H1 (cell line): ENCODE measurements around the gene ARHGEF7. TPM values are rescaled to one million over a fixed set of nuclear protein-coding genes. Genes with fewer than 3 reads are reported as not detected.

Experiments used
- CTCF ChIA-PET: fragments of 300-600 bp; sonication (Branson Sonifier 250); formaldehyde crosslinking; loops from one replicate; lab custom pipeline; 2021; ENCODE audit not compliant: partially characterized antibody; lab: Charles Lee
- POLR2A ChIA-PET: fragments of 300-600 bp; sonication (Branson Sonifier 250); formaldehyde crosslinking; loops from one replicate; lab custom pipeline; 2021; ENCODE audit warnings: inconsistent platforms; ENCODE audit not compliant: partially characterized antibody; lab: Charles Lee
- DNase-seq, 2 experiments: peaks; one replicate each; pipeline versions ENCODE4 v3.0.0 to v3.0.0-alpha.2; 2010 to 2022; ENCODE audit warnings: low spot score in 2 of 2, low read depth in 1 of 2, mixed read lengths in 1 of 2
- FAIRE-seq: peaks from 2 replicates; lab custom pipeline; 2011; peaks lifted over from hg19 to GRCh38; lab: Jason Lieb, UNC
- H2AFZ ChIP-seq: 2 replicates; pipeline ENCODE4 v1.8.1; 2012; ENCODE audit warnings: low read length, inconsistent platforms
- H2AK5ac ChIP-seq: 2 replicates; pipeline ENCODE4 v1.6.1; 2013; ENCODE audit warnings: low read depth, low read length
- H2BK120ac ChIP-seq: replicated peaks from 2 replicates; pipeline ENCODE3; 2013; ENCODE audit warnings: low read depth, low read length, inconsistent platforms
- H2BK12ac ChIP-seq: 2 replicates; pipeline ENCODE4 v1.6.1; 2013; ENCODE audit warnings: low read depth, low read length
- H2BK15ac ChIP-seq: 2 replicates; pipeline ENCODE4 v1.6.1; 2013; ENCODE audit warnings: low read length
- H2BK20ac ChIP-seq: 2 replicates; pipeline ENCODE4 v1.6.1; 2013; ENCODE audit warnings: low read length
- H2BK5ac ChIP-seq: 2 replicates; pipeline ENCODE4 v1.6.1; 2013; ENCODE audit warnings: low read depth, low read length
- H3K14ac ChIP-seq: 2 replicates; pipeline ENCODE4 v1.6.1; 2013; ENCODE audit warnings: inconsistent platforms; ENCODE audit not compliant: insufficient read length
- H3K18ac ChIP-seq: 2 replicates; pipeline ENCODE4 v1.6.1; 2013; ENCODE audit warnings: low read length; ENCODE audit errors: extremely low read depth
- H3K23ac ChIP-seq: 2 replicates; pipeline ENCODE4 v1.6.1; 2013; ENCODE audit warnings: inconsistent platforms; ENCODE audit not compliant: insufficient read length
- H3K23me2 ChIP-seq: 2 replicates; pipeline ENCODE4 v1.6.1; 2013; ENCODE audit warnings: low read depth, low read length
- H3K27ac ChIP-seq: 2 replicates; pipeline ENCODE4 v1.6.1; 2011; ENCODE audit warnings: low read depth, low read length, inconsistent platforms
- H3K27me3 ChIP-seq, 4 experiments: replicated peaks in 1 of 4; 1 replicate in 1 of 4; 2 replicates in 3 of 4; pipeline versions ENCODE4 v1.6.1 to v1.8.1; 2011 to 2013; ENCODE audit warnings: low read length in 3 of 4, mild to moderate bottlenecking in 3 of 4, inconsistent platforms in 2 of 4, mixed read lengths in 2 of 4, moderate library complexity in 1 of 4; ENCODE audit not compliant: control insufficient read depth in 3 of 4, insufficient read depth in 3 of 4; ENCODE audit errors: extremely low read depth in 1 of 4
- H3K36me3 ChIP-seq, 4 experiments: 2 replicates each; pipeline versions ENCODE4 v1.6.1 to v1.8.1; 2011 to 2013; ENCODE audit warnings: mild to moderate bottlenecking in 4 of 4, low read length in 3 of 4, moderate library complexity in 2 of 4, control low read depth in 1 of 4, inconsistent platforms in 1 of 4; ENCODE audit not compliant: insufficient read depth in 4 of 4, control insufficient read depth in 2 of 4
- H3K4ac ChIP-seq: replicated peaks from 2 replicates; pipeline ENCODE3; 2013; ENCODE audit warnings: low read length, low read depth, mixed read lengths, inconsistent platforms; ENCODE audit not compliant: insufficient read length
- H3K4me1 ChIP-seq, 4 experiments: replicated peaks in 1 of 4; 1 replicate in 1 of 4; 2 replicates in 3 of 4; pipeline versions ENCODE4 v1.6.1 to v1.8.1; 2011 to 2013; ENCODE audit warnings: low read length in 3 of 4, inconsistent platforms in 2 of 4, mixed read lengths in 1 of 4; ENCODE audit not compliant: insufficient read depth in 4 of 4, control insufficient read depth in 3 of 4
- H3K4me2 ChIP-seq, 2 experiments: 2 replicates each; pipeline versions ENCODE4 v1.6.1 to v1.8.1; 2011 to 2013; ENCODE audit warnings: low read depth in 2 of 2, low read length in 2 of 2, control low read depth in 1 of 2, inconsistent platforms in 1 of 2, mild to moderate bottlenecking in 1 of 2; ENCODE audit not compliant: insufficient read depth in 1 of 2
- H3K4me3 ChIP-seq, 4 experiments: fragments of 200-600, 300-600 bp in 1 of 4; sonication (generic), shearing (Covaris generic), sonication (Bioruptor Twin) in 1 of 4; 2 replicates each; pipeline versions ENCODE4 v1.5.1 to v1.8.1; 2011 to 2016; ENCODE audit warnings: low read length in 4 of 4, low read depth in 3 of 4, control low read depth in 2 of 4, inconsistent platforms in 2 of 4, mild to moderate bottlenecking in 2 of 4, mixed read lengths in 1 of 4, moderate library complexity in 1 of 4; ENCODE audit not compliant: insufficient read depth in 2 of 4; ENCODE audit errors: extremely low read depth in 1 of 4
- H3K56ac ChIP-seq: replicated peaks from 2 replicates; pipeline ENCODE3; 2013; ENCODE audit warnings: low read depth, mild to moderate bottlenecking, mixed read lengths, low read length, inconsistent platforms; ENCODE audit not compliant: insufficient read length
- H3K79me1 ChIP-seq: 2 replicates; pipeline ENCODE4 v1.6.1; 2013; ENCODE audit warnings: low read depth, low read length, control low read depth
- H3K79me2 ChIP-seq, 2 experiments: 2 replicates each; pipeline versions ENCODE4 v1.6.1 to v1.8.1; 2012 to 2013; ENCODE audit warnings: low read length in 2 of 2, mild to moderate bottlenecking in 2 of 2, inconsistent platforms in 1 of 2; ENCODE audit not compliant: insufficient read depth in 2 of 2, control insufficient read depth in 1 of 2
- H3K9ac ChIP-seq, 4 experiments: replicated peaks in 1 of 4; 1 replicate in 1 of 4; 2 replicates in 3 of 4; pipeline versions ENCODE4 v1.6.1 to v1.8.1; 2011 to 2013; ENCODE audit warnings: low read depth in 3 of 4, low read length in 3 of 4, control low read depth in 2 of 4, mild to moderate bottlenecking in 2 of 4, moderate library complexity in 2 of 4, inconsistent platforms in 1 of 4; ENCODE audit errors: extremely low read depth in 1 of 4
- H3K9me3 ChIP-seq, 2 experiments: 2 replicates each; pipeline versions ENCODE4 v1.6.1 to v1.8.1; 2012 to 2013; ENCODE audit warnings: mild to moderate bottlenecking in 2 of 2, moderate library complexity in 2 of 2, control low read depth in 1 of 2, inconsistent platforms in 1 of 2, low read depth in 1 of 2, low read length in 1 of 2, mixed read lengths in 1 of 2; ENCODE audit not compliant: insufficient read depth in 2 of 2
- H4K20me1 ChIP-seq, 2 experiments: replicated peaks in 1 of 2; 2 replicates each; pipeline versions ENCODE3 to v1.8.1; 2011 to 2013; ENCODE audit warnings: inconsistent platforms in 2 of 2, low read length in 2 of 2, mild to moderate bottlenecking in 1 of 2; ENCODE audit not compliant: insufficient read depth in 2 of 2, control insufficient read depth in 1 of 2
- H4K5ac ChIP-seq: 2 replicates; pipeline ENCODE4 v1.6.1; 2013; ENCODE audit warnings: low read length, low read depth, mixed read lengths, inconsistent platforms; ENCODE audit not compliant: insufficient read length
- H4K8ac ChIP-seq: 2 replicates; pipeline ENCODE4 v1.8.0; 2013; ENCODE audit warnings: mild to moderate bottlenecking, moderate library complexity, low read length, inconsistent platforms; ENCODE audit not compliant: insufficient read depth; ENCODE audit errors: extremely low read depth
- H4K91ac ChIP-seq: replicated peaks from 2 replicates; pipeline ENCODE3; 2013; ENCODE audit warnings: low read length, mixed read lengths, inconsistent platforms; ENCODE audit not compliant: insufficient read length
- BCL11A ChIP-seq, 2 experiments: IDR thresholded peaks; one replicate each; pipeline ENCODE4 v1.6.1; 2011; ENCODE audit warnings: low read depth in 2 of 2, low read length in 2 of 2, mild to moderate bottlenecking in 2 of 2
- CBX5 ChIP-seq: fragments of 300-800, 300-1000 bp; sonication (generic); IDR thresholded peaks from 2 replicates; pipeline ENCODE4 v1.7.1; 2016; ENCODE audit warnings: antibody characterized with exemption, low read length, low read depth
- CBX8 ChIP-seq: fragments of 300-800, 300-1000 bp; sonication (generic); IDR thresholded peaks from 2 replicates; pipeline ENCODE4 v1.7.1; 2016; ENCODE audit warnings: low read depth, low read length, borderline replicate concordance
- PHF8 ChIP-seq: fragments of 200-600 bp; sonication (generic); conservative IDR thresholded peaks from 2 replicates; pipeline ENCODE4 v1.7.1; 2012; ENCODE audit warnings: low read depth, mild to moderate bottlenecking, inconsistent platforms, low read length, moderate library complexity
- POLR2A ChIP-seq, 2 experiments: IDR thresholded peaks; 1 replicate in 1 of 2; 2 replicates in 1 of 2; pipeline ENCODE4 v1.6.1; 2011; ENCODE audit warnings: low read depth in 2 of 2, low read length in 2 of 2, mild to moderate bottlenecking in 2 of 2; ENCODE audit errors: control extremely low read depth in 1 of 2
- POLR2AphosphoS5 ChIP-seq: IDR thresholded peaks from 2 replicates; pipeline ENCODE4 v1.6.1; 2011; ENCODE audit warnings: low read depth, low read length
- RBBP5 ChIP-seq: IDR thresholded peaks from 2 replicates; pipeline ENCODE4 v1.7.1; 2012; ENCODE audit warnings: low read depth, mild to moderate bottlenecking, inconsistent platforms, low read length, moderate library complexity, borderline replicate concordance
- RXRA ChIP-seq: IDR thresholded peaks from 2 replicates; pipeline ENCODE4 v1.6.1; 2011; ENCODE audit warnings: low read depth, mild to moderate bottlenecking, low read length, moderate library complexity; ENCODE audit not compliant: insufficient read depth
- SP1 ChIP-seq: IDR thresholded peaks from 2 replicates; pipeline ENCODE4 v1.6.1; 2011; ENCODE audit warnings: low read depth, low read length
- SUZ12 ChIP-seq: fragments of 200-600 bp; sonication (generic); IDR thresholded peaks from 2 replicates; pipeline ENCODE4 v1.6.1; 2012; ENCODE audit warnings: mild to moderate bottlenecking, inconsistent platforms, low read length, moderate library complexity, mixed read lengths
- WGBS, 2 experiments: shearing (Covaris generic) in 1 of 2; methylation state at CpG; one replicate each; pipeline versions ENCODE4 v1.1.6 to v1.1.7; 2013 to 2015; ENCODE audit warnings: low lambda C conversion rate in 2 of 2, mixed read lengths in 2 of 2, inconsistent platforms in 1 of 2, low coverage in 1 of 2, missing lambda C conversion rate in 1 of 2; ENCODE audit not compliant: insufficient replicate concordance in 2 of 2, insufficient coverage in 1 of 2, insufficient read length in 1 of 2; ENCODE audit errors: extremely low coverage in 1 of 2, missing lambda C conversion rate in 1 of 2; 5-methylcytosine and 5-hydroxymethylcytosine counted together
- polyA plus RNA-seq, 7 experiments: library from polyadenylated mRNA; depleted of rRNA in 3 of 7; stranded (reverse) in 5 of 7; unstranded in 2 of 7; fragments of >200 nt in 5 of 7; fragments of 200-250 nt in 2 of 7; gene quantifications; 1 replicate in 5 of 7; 2 replicates in 1 of 7; 4 replicates in 1 of 7; pipeline versions ENCODE4 v1.2.1 to v1.2.3, GENCODE V29; 2011 to 2013; ENCODE audit warnings: missing spikeins in 2 of 7, mixed read lengths in 2 of 7
- total RNA-seq: library from RNA; stranded (reverse); fragmentation: NEBNext Ultra II Directional; extraction: Animal tissue kit (Norgen Biotek cat#: 25700); gene quantifications from 2 replicates; pipeline ENCODE4 v1.2.1, GENCODE V29; 2021
- TF ChIP-seq, protein P1 (sequence below), 3 experiments: IDR thresholded peaks; 1 replicate in 2 of 3; 2 replicates in 1 of 3; pipeline versions ENCODE4 v1.5.1 to v1.6.1; 2011; ENCODE audit warnings: low read length in 3 of 3, mild to moderate bottlenecking in 3 of 3, inconsistent platforms in 2 of 3, low read depth in 1 of 3, moderate library complexity in 1 of 3; ENCODE audit not compliant: insufficient read depth in 1 of 3; ENCODE audit errors: control extremely low read depth in 1 of 3

ARHGEF7 gene
- total and polyA plus RNA-seq, 2 of the 8 experiments (the other 6 are each of a cell fraction or from before 2014, with no cell fraction given), result 26.2 to 56.5 TPM

DNA sequence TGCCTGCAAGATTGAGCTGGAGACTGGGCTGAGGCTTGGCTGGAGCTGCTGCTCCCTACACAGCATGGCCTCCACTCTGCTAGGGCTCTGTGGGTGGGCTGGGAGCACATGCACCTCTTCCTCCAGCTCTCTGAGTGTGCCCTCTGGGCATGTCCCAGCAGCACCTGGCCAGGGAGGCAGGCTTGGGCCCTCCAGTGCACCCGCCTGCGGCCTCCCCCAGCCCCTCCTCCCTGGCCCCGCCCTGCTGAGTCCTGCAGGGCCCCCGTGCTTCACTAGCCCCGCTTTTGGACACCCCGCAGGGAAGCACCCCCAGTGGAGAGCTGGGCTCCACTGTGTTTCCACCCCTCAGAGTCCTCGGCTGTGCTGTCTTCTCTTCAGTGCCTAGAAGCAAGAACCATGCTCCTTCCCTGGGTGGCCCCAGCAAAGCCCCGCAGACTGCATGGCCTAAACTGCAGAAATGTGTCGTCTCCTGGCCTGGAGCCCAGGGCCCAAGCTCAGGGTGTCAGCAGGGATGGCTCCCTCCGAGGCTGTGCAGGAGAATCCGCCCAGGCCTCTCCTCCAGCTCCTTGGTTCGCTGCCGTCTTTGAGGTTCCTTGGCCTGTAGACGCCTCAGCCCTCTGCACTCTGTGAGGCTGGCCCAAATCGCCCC lies 200.4 kb downstream of the ARHGEF7 start:
- H2AK5ac ChIP-seq, result no peak overlapping the region
- no peak for FAIRE-seq
- no peak overlapping the region for H4K8ac ChIP-seq
- H3K27ac ChIP-seq, result no peak overlapping the region
- H3K4me1 ChIP-seq, result peaks cover 0 to 3% (median 0%) of the 10 kb centered on the region in 4 experiments; a peak in 4 of 7 replicates
- no peak overlapping the region for H4K91ac ChIP-seq
- H3K9ac ChIP-seq, result no peak overlapping the region
- no peak overlapping the region for H3K23ac ChIP-seq
- no peak overlapping the region for H2BK15ac ChIP-seq
- POLR2A ChIA-PET, result no interaction called here
- H3K79me2 ChIP-seq, result no peaks in the 10 kb centered on the region
- no peak overlapping the region for H3K4ac ChIP-seq
- H3K79me1 ChIP-seq, result no peaks in the 10 kb centered on the region
- no peak overlapping the region for H2BK5ac ChIP-seq
- H2BK12ac ChIP-seq, result no peak overlapping the region
- no peak overlapping the region for H3K18ac ChIP-seq
- H3K36me3 ChIP-seq, result peaks cover 0 to 3% (median 0%) of the 10 kb centered on the region in 4 experiments; a peak in 1 of 8 replicates
- H2BK20ac ChIP-seq, result no peak overlapping the region
- H3K4me2 ChIP-seq, result no peak overlapping the region
- DNase-seq, result no peak
- H2AFZ ChIP-seq, result no peak overlapping the region
- H3K9me3 ChIP-seq, result peaks cover 7 to 10% of the 10 kb centered on the region in 2 experiments; a peak in 3 of 4 replicates
- WGBS, 2 experiments, result 83% methylated on average over 9 of the region's 15 CpGs; no CpG with 5 or more reads in 1 of the 2 experiments
- no peak overlapping the region for H2BK120ac ChIP-seq
- no peak overlapping the region for H3K4me3 ChIP-seq
- CTCF ChIA-PET, result no interaction called here
- no peaks in the 10 kb centered on the region for H3K23me2 ChIP-seq
- no peak overlapping the region for H3K14ac ChIP-seq
- no peaks in the 10 kb centered on the region for H3K27me3 ChIP-seq
- H3K56ac ChIP-seq, result no peak overlapping the region
- H4K5ac ChIP-seq, result no peak overlapping the region
- no peaks in the 10 kb centered on the region for H4K20me1 ChIP-seq
- TF ChIP-seq POLR2A (IDR thresholded peaks at IDR 0.05; ENCODE audit: control extremely low read depth in 1 of 2, low read depth in 2 of 2, low read length in 2 of 2) (no peak), BCL11A (IDR thresholded peaks at IDR 0.05; ENCODE audit: low read depth in 2 of 2, low read length in 2 of 2) (no peak), POLR2AphosphoS5 (no peak), SUZ12 (no peak), PHF8 (no peak), RBBP5 (no peak), SP1 (no peak), CBX8 (no peak), CBX5 (no peak), RXRA (no peak)
- TF ChIP-seq, protein P1, sequence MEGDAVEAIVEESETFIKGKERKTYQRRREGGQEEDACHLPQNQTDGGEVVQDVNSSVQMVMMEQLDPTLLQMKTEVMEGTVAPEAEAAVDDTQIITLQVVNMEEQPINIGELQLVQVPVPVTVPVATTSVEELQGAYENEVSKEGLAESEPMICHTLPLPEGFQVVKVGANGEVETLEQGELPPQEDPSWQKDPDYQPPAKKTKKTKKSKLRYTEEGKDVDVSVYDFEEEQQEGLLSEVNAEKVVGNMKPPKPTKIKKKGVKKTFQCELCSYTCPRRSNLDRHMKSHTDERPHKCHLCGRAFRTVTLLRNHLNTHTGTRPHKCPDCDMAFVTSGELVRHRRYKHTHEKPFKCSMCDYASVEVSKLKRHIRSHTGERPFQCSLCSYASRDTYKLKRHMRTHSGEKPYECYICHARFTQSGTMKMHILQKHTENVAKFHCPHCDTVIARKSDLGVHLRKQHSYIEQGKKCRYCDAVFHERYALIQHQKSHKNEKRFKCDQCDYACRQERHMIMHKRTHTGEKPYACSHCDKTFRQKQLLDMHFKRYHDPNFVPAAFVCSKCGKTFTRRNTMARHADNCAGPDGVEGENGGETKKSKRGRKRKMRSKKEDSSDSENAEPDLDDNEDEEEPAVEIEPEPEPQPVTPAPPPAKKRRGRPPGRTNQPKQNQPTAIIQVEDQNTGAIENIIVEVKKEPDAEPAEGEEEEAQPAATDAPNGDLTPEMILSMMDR (IDR thresholded peaks at IDR 0.05; ENCODE audit: control extremely low read depth in 1 of 3, insufficient read depth in 1 of 3, low read depth in 1 of 3, low read length in 3 of 3), result no peak
